Measurements from ENCODE around the gene TNK1. TPM values are rescaled to one million over a fixed set of nuclear protein-coding genes. Genes with fewer than 3 reads are reported as not detected.

The TNK1 gene
- total and polyA plus RNA-seq, 2 of the 8 experiments (the other 6 are each of a cell fraction or from before 2014, with no cell fraction given): 7.6 to 9.5 TPM

DNA sequence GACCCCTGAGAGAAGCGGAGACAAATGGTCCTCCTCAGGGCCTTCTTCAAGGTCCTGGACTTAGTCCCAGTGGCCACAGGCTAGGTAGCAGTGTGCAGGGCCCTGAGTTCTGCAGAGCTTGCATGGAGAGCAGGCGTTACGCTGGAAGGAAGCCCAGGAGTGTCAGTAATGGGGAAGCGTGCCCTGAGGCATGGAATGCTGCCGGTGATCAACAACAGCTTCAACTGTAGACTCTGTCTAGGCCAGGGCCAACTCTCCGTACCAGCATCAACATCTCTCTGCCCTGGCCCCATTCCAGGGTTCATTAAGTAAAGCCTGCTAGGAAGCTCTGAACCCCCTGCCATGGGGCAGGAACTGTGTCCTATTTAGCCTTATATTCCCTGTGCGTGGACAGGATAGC, 568 bp upstream of the TNK1 start:
- H3K56ac ChIP-seq (replicated peaks; ENCODE audit: insufficient read length, low read depth, low read length): no peak overlapping the region
- H3K4me3 ChIP-seq (ENCODE audit: extremely low read depth in 1 of 4, insufficient read depth in 2 of 4, low read depth in 3 of 4, low read length in 4 of 4): peak overlapping the region; percentile 37 to 72 (median 56); a peak in 6 of 8 replicates
- H3K18ac ChIP-seq (ENCODE audit: extremely low read depth, low read length): peak overlapping the region; percentile 87
- peak overlapping the region; percentile 73; the same call in 1 of the 2 replicates for H2AFZ ChIP-seq (ENCODE audit: low read length)
- WGBS, 2 experiments (ENCODE audit: extremely low coverage in 1 of 2, insufficient coverage in 1 of 2, insufficient read length in 1 of 2, insufficient replicate concordance in 2 of 2, low coverage in 1 of 2, low lambda C conversion rate in 2 of 2, missing lambda C conversion rate in 1 of 2): 80% methylated on average over 7 of the region's 7 CpGs; no CpG with 5 or more reads in 1 of the 2 experiments
- no peak overlapping the region for H2BK20ac ChIP-seq (ENCODE audit: low read length)
- H3K27me3 ChIP-seq (replicated peaks in 1 of 4; ENCODE audit: control insufficient read depth in 3 of 4, extremely low read depth in 1 of 4, insufficient read depth in 3 of 4, low read length in 3 of 4): peaks cover 0 to 39% (median 29%) of the 10 kb centered on the region in 4 experiments; a peak in 6 of 7 replicates
- POLR2A ChIA-PET (ENCODE audit: partially characterized antibody): interaction anchor here (0.7 to 1.7 kb wide), 19 partner anchors 8 to 270 kb away, joined by 3 to 6 read pairs (median 3); partner anchors contain the start of genes ATP1B2, MPDU1, PLSCR3 and TMEM95
- H2BK5ac ChIP-seq (ENCODE audit: low read depth, low read length): peak overlapping the region; percentile 44; the same call in 1 of the 2 replicates
- TF ChIP-seq SAP30 (IDR thresholded peaks at IDR 0.05; ENCODE audit: insufficient read depth, insufficient replicate concordance, low read length): no peak
- TF ChIP-seq HDAC6 (IDR thresholded peaks at IDR 0.05; ENCODE audit: low read depth, low read length): no peak
- TF ChIP-seq SUZ12 (IDR thresholded peaks at IDR 0.05; ENCODE audit: low read length): no peak; the same call in 1 of the 2 replicates
- no peak for TF ChIP-seq BACH1 (IDR thresholded peaks at IDR 0.05; ENCODE audit: low read length)
- no peak for TF ChIP-seq RBBP5 (IDR thresholded peaks at IDR 0.05; ENCODE audit: borderline replicate concordance, low read depth, low read length)
- TF ChIP-seq CBX8 (IDR thresholded peaks at IDR 0.05; ENCODE audit: borderline replicate concordance, low read depth, low read length): no peak
- no peak for TF ChIP-seq RXRA (IDR thresholded peaks at IDR 0.05; ENCODE audit: insufficient read depth, low read depth, low read length)
- no peak for TF ChIP-seq HDAC2 (IDR thresholded peaks at IDR 0.05; ENCODE audit: borderline replicate concordance in 1 of 2, low read depth in 2 of 2, low read length in 2 of 2)
- no peak for TF ChIP-seq TAF7 (optimal IDR thresholded peaks at IDR 0.05; ENCODE audit: borderline replicate concordance, low read depth, low read length)
- FAIRE-seq: no peak
- no peak overlapping the region for H3K23ac ChIP-seq (ENCODE audit: insufficient read length)
- no peak overlapping the region for H4K91ac ChIP-seq (replicated peaks; ENCODE audit: insufficient read length, low read length)
- H4K8ac ChIP-seq (ENCODE audit: extremely low read depth, insufficient read depth, low read length): no peak overlapping the region; the same call in 1 of the 2 replicates
- no peak overlapping the region for H3K4ac ChIP-seq (replicated peaks; ENCODE audit: insufficient read length, low read depth, low read length)
- H3K9ac ChIP-seq (replicated peaks in 1 of 4; ENCODE audit: extremely low read depth in 1 of 4, low read depth in 3 of 4, low read length in 3 of 4): no peak overlapping the region
- H3K14ac ChIP-seq (ENCODE audit: insufficient read length): no peak overlapping the region
- H3K79me2 ChIP-seq (ENCODE audit: control insufficient read depth in 1 of 2, insufficient read depth in 2 of 2, low read length in 2 of 2): no peaks in the 10 kb centered on the region
- peak overlapping the region; percentile 66 to 83 for H3K4me2 ChIP-seq (ENCODE audit: insufficient read depth in 1 of 2, low read depth in 2 of 2, low read length in 2 of 2)
- H2BK12ac ChIP-seq (ENCODE audit: low read depth, low read length): peak overlapping the region; percentile 82; the same call in 1 of the 2 replicates
- no peak overlapping the region for H2BK120ac ChIP-seq (replicated peaks; ENCODE audit: low read depth, low read length)
- peaks cover 3% of the 10 kb centered on the region; the same call in 1 of the 2 replicates for H3K79me1 ChIP-seq (ENCODE audit: low read depth, low read length)
- no peak overlapping the region for H4K5ac ChIP-seq (ENCODE audit: insufficient read length, low read depth, low read length)
- no peaks in the 10 kb centered on the region for H3K36me3 ChIP-seq (ENCODE audit: control insufficient read depth in 2 of 4, insufficient read depth in 4 of 4, low read length in 3 of 4)
- DNase-seq (ENCODE audit: low read depth in 1 of 2, low spot score in 2 of 2): no peak
- no peak overlapping the region for H2AK5ac ChIP-seq (ENCODE audit: low read depth, low read length)
- H2BK15ac ChIP-seq (ENCODE audit: low read length): peak overlapping the region; percentile 88; the same call in 1 of the 2 replicates
- no peak overlapping the region for H3K27ac ChIP-seq (ENCODE audit: low read depth, low read length)
- CTCF ChIA-PET (ENCODE audit: partially characterized antibody): interaction anchor here (0.9 to 1.1 kb wide), 5 partner anchors 19 to 180 kb away, joined by 3 to 5 read pairs (median 3); no protein-coding TSS in a partner anchor
- peaks cover 12% of the 10 kb centered on the region; the same call in 1 of the 2 replicates for H3K23me2 ChIP-seq (ENCODE audit: low read depth, low read length)
- H3K4me1 ChIP-seq (replicated peaks in 1 of 4; ENCODE audit: control insufficient read depth in 3 of 4, insufficient read depth in 4 of 4, low read length in 3 of 4): peaks cover 0 to 17% (median 10%) of the 10 kb centered on the region in 4 experiments; a peak in 6 of 7 replicates
- H4K20me1 ChIP-seq (replicated peaks in 1 of 2; ENCODE audit: control insufficient read depth in 1 of 2, insufficient read depth in 2 of 2, low read length in 2 of 2): peaks cover 0 to 8% of the 10 kb centered on the region in 2 experiments
- peaks cover 0 to 7% of the 10 kb centered on the region in 2 experiments; a peak in 1 of 4 replicates for H3K9me3 ChIP-seq (ENCODE audit: insufficient read depth in 2 of 2, low read depth in 1 of 2, low read length in 1 of 2)
